RWPE1 (cell line): Measurements from ENCODE around the gene UGT1A6.

Experiments
- CTCF ChIA-PET: fragments of 350-600 bp; sonication (Branson Sonifier 250); formaldehyde crosslinking; extraction: SDS; loops from one replicate; lab custom pipeline; 2021; lab: Yijun Ruan, JAX
- POLR2A ChIA-PET: fragments of 400-600 bp; formaldehyde crosslinking; extraction: SDS; loops from one replicate; lab custom pipeline; 2020; ENCODE audit warnings: antibody characterized with exemption; ENCODE audit not compliant: low non-redundant PET; lab: Yijun Ruan, JAX
- DNase-seq: peaks from one replicate; pipeline ENCODE4 v3.0.0; 2012; ENCODE audit warnings: low spot score
- H3K27ac ChIP-seq: fragments of 450-650 bp; 2 replicates; pipeline ENCODE4 v1.5.1; 2017
- CTCF ChIP-seq: fragments of 450-650 bp; conservative IDR thresholded peaks from 2 replicates; pipeline ENCODE4 v1.5.1; 2017; ENCODE audit warnings: low read depth, mild to moderate bottlenecking

The UGT1A6 gene

GRCh38 chr2:233772583-233772982 lies 79.9 kb downstream of the UGT1A6 start:
- DNase-seq = no peak
- no peak for TF ChIP-seq CTCF
- ChIA-PET POLR2A (no interaction called here), CTCF (no interaction called here)
- H3K27ac ChIP-seq = no peak overlapping the region

- CTCF ChIA-PET = interaction anchor here (1.4 kb wide), 1 partner anchor 325 kb away, joined by 4 read pairs; no protein-coding TSS in a partner anchor
- no peak overlapping the region for H3K27ac ChIP-seq
- POLR2A ChIA-PET = no interaction called here
- TF ChIP-seq CTCF = no peak
- DNase-seq = no peak
These were observed 81.2 kb downstream of the UGT1A6 start for GRCh38 chr2:233773854-233774253.

- no peak for TF ChIP-seq CTCF
- ChIA-PET POLR2A (no interaction called here), CTCF (no interaction called here)
- no peak overlapping the region for H3K27ac ChIP-seq
- no peak for DNase-seq
These were observed 82.7 kb downstream of the UGT1A6 start for GRCh38 chr2:233775414-233775813.

- TF ChIP-seq CTCF = no peak
- no peak for DNase-seq
- ChIA-PET CTCF (no interaction called here), POLR2A (no interaction called here)
- no peak within 1 kb of the TSS for H3K27ac ChIP-seq
These were observed 85.3 kb downstream of the UGT1A6 start, which contains the start of gene MROH2A for GRCh38 chr2:233778030-233778429. TSS of gene MROH2A (plus strand) at chr2:233778330. CDS start at chr2:233779359, 1,029 bp downstream.

GRCh38 chr2:233779722-233780121 lies 87.0 kb downstream of the UGT1A6 start:
- no peak overlapping the region for H3K27ac ChIP-seq
- DNase-seq = no peak
- no peak for TF ChIP-seq CTCF
- ChIA-PET CTCF (interaction anchor here (0.6 kb wide), 1 partner anchor 332 kb away, joined by 5 read pairs; no protein-coding TSS in a partner anchor), POLR2A (no interaction called here)

GRCh38 chr2:233780771-233781170 lies 88.1 kb downstream of the UGT1A6 start:
- no peak for DNase-seq
- ChIA-PET CTCF (no interaction called here), POLR2A (no interaction called here)
- no peak for TF ChIP-seq CTCF
- no peak overlapping the region for H3K27ac ChIP-seq
